SK-N-MC (cell line): ENCODE measurements around the gene PAFAH1B1.

Source experiments
- EZH2 ChIP-seq: fragments of 200-600 bp; sonication (generic); IDR thresholded peaks from one replicate; pipeline ENCODE4 v1.6.1; 2017; ENCODE audit warnings: antibody characterized with exemption
- FOXP2 ChIP-seq: optimal IDR thresholded peaks from 2 replicates; pipeline ENCODE3; 2011; ENCODE audit warnings: mild to moderate bottlenecking, moderate library complexity; ENCODE audit not compliant: insufficient read depth; ENCODE audit errors: extremely low read length, control extremely low read depth
- POLR2AphosphoS5 ChIP-seq: IDR thresholded peaks from 2 replicates; pipeline ENCODE4 v1.6.1; 2012; ENCODE audit warnings: mild to moderate bottlenecking, low read depth, low read length, borderline replicate concordance

DNA sequence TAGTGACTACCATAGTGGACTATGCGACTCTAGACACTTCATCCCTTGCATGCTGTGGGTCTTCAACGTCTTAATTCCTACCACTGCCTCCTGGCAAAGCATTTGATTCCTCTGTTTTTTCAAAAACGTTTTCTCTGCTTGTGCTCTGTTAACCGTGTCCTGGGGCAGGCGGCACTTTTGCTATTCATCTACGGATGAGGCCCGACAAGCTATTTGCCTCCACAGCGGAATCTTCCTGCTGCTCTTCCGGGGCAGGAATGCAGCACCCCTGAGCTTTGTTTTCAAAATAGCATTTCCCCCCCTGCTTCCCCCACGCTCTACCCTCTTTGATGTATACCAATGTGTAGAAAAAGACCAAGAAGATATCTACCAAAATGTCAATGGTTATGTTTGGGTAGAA, 42.0 kb upstream of the PAFAH1B1 start:
- TF ChIP-seq POLR2AphosphoS5 (no peak), EZH2 (no peak), FOXP2 (no peak)
